HepG2 (cell line): Measurements from ENCODE around the gene TNP2. TPM values are rescaled to one million over a fixed set of nuclear protein-coding genes. Genes with fewer than 3 reads are reported as not detected.

Source experiments
- GPN1 ChIP-seq: sonication (generic); formaldehyde crosslinking; IDR thresholded peaks from 2 replicates; pipeline ENCODE4 v1.5.1; 2020; ENCODE audit warnings: missing genetic modification reagents, borderline replicate concordance
- IKZF4 ChIP-seq: sonication (generic); formaldehyde crosslinking; IDR thresholded peaks from 2 replicates; pipeline ENCODE4 v1.5.1; 2020; ENCODE audit warnings: borderline replicate concordance, mild to moderate bottlenecking, low read depth, missing genetic modification reagents; ENCODE audit errors: not compliant biosample characterization
- LCORL ChIP-seq, 2 experiments: fragments of 450-650 bp in 1 of 2; sonication (generic) in 1 of 2; formaldehyde crosslinking in 1 of 2; IDR thresholded peaks; 2 replicates each; pipeline versions ENCODE4 v1.5.0 to v1.6.1; 2017 to 2020; ENCODE audit warnings: antibody characterized with exemption in 1 of 2, missing genetic modification reagents in 1 of 2
- SMC3 ChIP-seq: IDR thresholded peaks from 2 replicates; pipeline ENCODE4 v1.6.1; 2011; ENCODE audit warnings: low read length, improper control_type of control experiment
- SP2 ChIP-seq: sonication (generic); formaldehyde crosslinking; IDR thresholded peaks from 2 replicates; pipeline ENCODE4 v1.5.1; 2020; ENCODE audit warnings: mild to moderate bottlenecking, missing genetic modification reagents
- ZFP41 ChIP-seq: sonication (generic); formaldehyde crosslinking; IDR thresholded peaks from 2 replicates; pipeline ENCODE4 v1.4.0; 2020; ENCODE audit warnings: mild to moderate bottlenecking, missing genetic modification reagents, borderline replicate concordance
- ZNF10 ChIP-seq: sonication (generic); formaldehyde crosslinking; IDR thresholded peaks from 2 replicates; pipeline ENCODE4 v1.4.0; 2020; ENCODE audit warnings: mild to moderate bottlenecking, low read depth, missing genetic modification reagents, borderline replicate concordance
- ZNF24 ChIP-seq: fragments of 450-650 bp; IDR thresholded peaks from 2 replicates; pipeline ENCODE4 v1.6.1; 2017; ENCODE audit warnings: antibody characterized with exemption, mild to moderate bottlenecking
- ZNF484 ChIP-seq: sonication (generic); formaldehyde crosslinking; IDR thresholded peaks from 2 replicates; pipeline ENCODE4 v1.5.1; 2020; ENCODE audit warnings: mild to moderate bottlenecking, low read depth, missing genetic modification reagents, borderline replicate concordance
- ZNF543 ChIP-seq: sonication (generic); formaldehyde crosslinking; IDR thresholded peaks from 2 replicates; pipeline ENCODE4 v1.4.0; 2020; ENCODE audit warnings: mild to moderate bottlenecking, missing genetic modification reagents
- ZNF557 ChIP-seq: sonication (generic); formaldehyde crosslinking; IDR thresholded peaks from 2 replicates; pipeline ENCODE4 v1.4.0; 2020; ENCODE audit warnings: missing genetic modification reagents
- polyA plus RNA-seq, 8 experiments: library from polyadenylated mRNA; depleted of rRNA in 3 of 8; stranded (reverse) in 7 of 8; unstranded in 1 of 8; fragments of >200 nt; fragmentation: Illumina TruSeq in 4 of 8; extraction: Trizol in 4 of 8; gene quantifications; 2 replicates each; pipeline versions ENCODE4 v1.2.1 to v1.2.3, GENCODE V29; 2011 to 2016; ENCODE audit warnings: low read depth in 4 of 8, missing spikeins in 1 of 8, mixed read lengths in 1 of 8; ENCODE audit not compliant: insufficient read depth in 1 of 8
- total RNA-seq, 5 experiments: library from RNA; depleted of rRNA; stranded (reverse); fragments of >200 nt; fragmentation: Illumina TruSeq; extraction: Trizol; gene quantifications; 2 replicates each; pipeline ENCODE4 v1.2.3, GENCODE V29; 2016; ENCODE audit warnings: low read depth in 1 of 5
- TF ChIP-seq, protein P1 (sequence below): IDR thresholded peaks from 2 replicates; pipeline ENCODE4 v1.4.0; 2020; ENCODE audit warnings: mild to moderate bottlenecking, missing genetic modification reagents
- TF ChIP-seq, protein P2 (sequence below): sonication (generic); formaldehyde crosslinking; IDR thresholded peaks from 2 replicates; pipeline ENCODE4 v1.4.0; 2020; ENCODE audit warnings: missing genetic modification reagents, mild to moderate bottlenecking, borderline replicate concordance
- TF ChIP-seq, protein P3 (sequence below): IDR thresholded peaks from 2 replicates; pipeline ENCODE4 v1.6.1; 2016; ENCODE audit warnings: missing genetic modification reagents, missing compliant biosample characterization
- TF ChIP-seq, protein P4 (sequence below): sonication (generic); formaldehyde crosslinking; IDR thresholded peaks from 2 replicates; pipeline ENCODE4 v1.8.1; 2023; ENCODE audit warnings: mild to moderate bottlenecking, missing genetic modification reagents
- TF ChIP-seq, protein P5 (sequence below): IDR thresholded peaks from 2 replicates; pipeline ENCODE4 v1.6.1; 2012; ENCODE audit warnings: low read length, improper control_type of control experiment

TNP2 gene
- total and polyA plus RNA-seq, 2 of the 13 experiments (the other 11 are each of a cell fraction or from before 2014, with no cell fraction given), result not detected

DNA sequence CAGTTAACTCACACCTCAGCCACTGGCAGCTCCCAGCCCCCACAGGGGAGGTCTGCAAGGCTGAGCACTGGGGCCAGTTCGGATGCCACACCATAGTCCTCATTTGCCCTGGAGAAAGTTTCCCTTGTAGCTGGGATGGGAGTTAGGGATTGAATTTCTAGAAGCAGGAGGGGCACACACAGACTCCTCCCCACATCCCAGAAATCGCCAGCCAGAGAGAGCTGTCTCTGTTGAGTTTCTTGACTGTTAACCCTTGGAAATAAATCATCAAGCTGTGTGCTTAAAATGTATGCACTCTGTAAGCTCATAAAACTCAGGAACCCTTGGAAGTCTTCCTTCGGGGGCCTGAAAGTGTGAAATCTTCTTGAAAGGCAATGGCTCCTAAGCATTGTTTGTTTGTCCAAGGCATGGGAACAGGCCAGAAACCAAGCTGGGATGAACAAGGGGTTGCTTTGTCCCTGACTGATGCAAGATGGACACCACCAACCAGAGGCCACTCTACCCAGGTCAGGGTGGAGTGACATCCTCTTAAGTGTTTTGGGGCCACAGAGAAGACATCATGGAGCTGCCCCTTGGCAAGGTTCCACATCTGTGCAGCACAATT lies 4.7 kb upstream of the TNP2 start (continued):
- TF ChIP-seq, protein P1, sequence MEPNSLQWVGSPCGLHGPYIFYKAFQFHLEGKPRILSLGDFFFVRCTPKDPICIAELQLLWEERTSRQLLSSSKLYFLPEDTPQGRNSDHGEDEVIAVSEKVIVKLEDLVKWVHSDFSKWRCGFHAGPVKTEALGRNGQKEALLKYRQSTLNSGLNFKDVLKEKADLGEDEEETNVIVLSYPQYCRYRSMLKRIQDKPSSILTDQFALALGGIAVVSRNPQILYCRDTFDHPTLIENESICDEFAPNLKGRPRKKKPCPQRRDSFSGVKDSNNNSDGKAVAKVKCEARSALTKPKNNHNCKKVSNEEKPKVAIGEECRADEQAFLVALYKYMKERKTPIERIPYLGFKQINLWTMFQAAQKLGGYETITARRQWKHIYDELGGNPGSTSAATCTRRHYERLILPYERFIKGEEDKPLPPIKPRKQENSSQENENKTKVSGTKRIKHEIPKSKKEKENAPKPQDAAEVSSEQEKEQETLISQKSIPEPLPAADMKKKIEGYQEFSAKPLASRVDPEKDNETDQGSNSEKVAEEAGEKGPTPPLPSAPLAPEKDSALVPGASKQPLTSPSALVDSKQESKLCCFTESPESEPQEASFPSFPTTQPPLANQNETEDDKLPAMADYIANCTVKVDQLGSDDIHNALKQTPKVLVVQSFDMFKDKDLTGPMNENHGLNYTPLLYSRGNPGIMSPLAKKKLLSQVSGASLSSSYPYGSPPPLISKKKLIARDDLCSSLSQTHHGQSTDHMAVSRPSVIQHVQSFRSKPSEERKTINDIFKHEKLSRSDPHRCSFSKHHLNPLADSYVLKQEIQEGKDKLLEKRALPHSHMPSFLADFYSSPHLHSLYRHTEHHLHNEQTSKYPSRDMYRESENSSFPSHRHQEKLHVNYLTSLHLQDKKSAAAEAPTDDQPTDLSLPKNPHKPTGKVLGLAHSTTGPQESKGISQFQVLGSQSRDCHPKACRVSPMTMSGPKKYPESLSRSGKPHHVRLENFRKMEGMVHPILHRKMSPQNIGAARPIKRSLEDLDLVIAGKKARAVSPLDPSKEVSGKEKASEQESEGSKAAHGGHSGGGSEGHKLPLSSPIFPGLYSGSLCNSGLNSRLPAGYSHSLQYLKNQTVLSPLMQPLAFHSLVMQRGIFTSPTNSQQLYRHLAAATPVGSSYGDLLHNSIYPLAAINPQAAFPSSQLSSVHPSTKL, result peak; percentile 49; the same call in 1 of the 2 replicates
- TF ChIP-seq SMC3, result no peak
- TF ChIP-seq ZFP41, result no peak
- TF ChIP-seq GPN1 (CRISPR knock-in tag), result no peak
- TF ChIP-seq, protein P2, sequence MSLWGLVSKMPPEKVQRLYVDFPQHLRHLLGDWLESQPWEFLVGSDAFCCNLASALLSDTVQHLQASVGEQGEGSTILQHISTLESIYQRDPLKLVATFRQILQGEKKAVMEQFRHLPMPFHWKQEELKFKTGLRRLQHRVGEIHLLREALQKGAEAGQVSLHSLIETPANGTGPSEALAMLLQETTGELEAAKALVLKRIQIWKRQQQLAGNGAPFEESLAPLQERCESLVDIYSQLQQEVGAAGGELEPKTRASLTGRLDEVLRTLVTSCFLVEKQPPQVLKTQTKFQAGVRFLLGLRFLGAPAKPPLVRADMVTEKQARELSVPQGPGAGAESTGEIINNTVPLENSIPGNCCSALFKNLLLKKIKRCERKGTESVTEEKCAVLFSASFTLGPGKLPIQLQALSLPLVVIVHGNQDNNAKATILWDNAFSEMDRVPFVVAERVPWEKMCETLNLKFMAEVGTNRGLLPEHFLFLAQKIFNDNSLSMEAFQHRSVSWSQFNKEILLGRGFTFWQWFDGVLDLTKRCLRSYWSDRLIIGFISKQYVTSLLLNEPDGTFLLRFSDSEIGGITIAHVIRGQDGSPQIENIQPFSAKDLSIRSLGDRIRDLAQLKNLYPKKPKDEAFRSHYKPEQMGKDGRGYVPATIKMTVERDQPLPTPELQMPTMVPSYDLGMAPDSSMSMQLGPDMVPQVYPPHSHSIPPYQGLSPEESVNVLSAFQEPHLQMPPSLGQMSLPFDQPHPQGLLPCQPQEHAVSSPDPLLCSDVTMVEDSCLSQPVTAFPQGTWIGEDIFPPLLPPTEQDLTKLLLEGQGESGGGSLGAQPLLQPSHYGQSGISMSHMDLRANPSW, result no peak
- TF ChIP-seq IKZF4 (CRISPR knock-in tag), result no peak
- no peak for TF ChIP-seq ZNF484
- no peak for TF ChIP-seq ZNF24
- TF ChIP-seq, protein P3, sequence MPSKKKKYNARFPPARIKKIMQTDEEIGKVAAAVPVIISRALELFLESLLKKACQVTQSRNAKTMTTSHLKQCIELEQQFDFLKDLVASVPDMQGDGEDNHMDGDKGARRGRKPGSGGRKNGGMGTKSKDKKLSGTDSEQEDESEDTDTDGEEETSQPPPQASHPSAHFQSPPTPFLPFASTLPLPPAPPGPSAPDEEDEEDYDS (CRISPR knock-in tag), result no peak
- TF ChIP-seq ZNF557, result no peak
- TF ChIP-seq LCORL (IDR thresholded peaks at IDR 0.05), result no peak
- peak; percentile 57; the same call in 1 of the 2 replicates for TF ChIP-seq LCORL (CRISPR knock-in tag; IDR thresholded peaks at IDR 0.05)
- TF ChIP-seq ZNF543 (CRISPR knock-in tag), result no peak
- no peak for TF ChIP-seq SP2 (CRISPR knock-in tag)
- TF ChIP-seq, protein P4, sequence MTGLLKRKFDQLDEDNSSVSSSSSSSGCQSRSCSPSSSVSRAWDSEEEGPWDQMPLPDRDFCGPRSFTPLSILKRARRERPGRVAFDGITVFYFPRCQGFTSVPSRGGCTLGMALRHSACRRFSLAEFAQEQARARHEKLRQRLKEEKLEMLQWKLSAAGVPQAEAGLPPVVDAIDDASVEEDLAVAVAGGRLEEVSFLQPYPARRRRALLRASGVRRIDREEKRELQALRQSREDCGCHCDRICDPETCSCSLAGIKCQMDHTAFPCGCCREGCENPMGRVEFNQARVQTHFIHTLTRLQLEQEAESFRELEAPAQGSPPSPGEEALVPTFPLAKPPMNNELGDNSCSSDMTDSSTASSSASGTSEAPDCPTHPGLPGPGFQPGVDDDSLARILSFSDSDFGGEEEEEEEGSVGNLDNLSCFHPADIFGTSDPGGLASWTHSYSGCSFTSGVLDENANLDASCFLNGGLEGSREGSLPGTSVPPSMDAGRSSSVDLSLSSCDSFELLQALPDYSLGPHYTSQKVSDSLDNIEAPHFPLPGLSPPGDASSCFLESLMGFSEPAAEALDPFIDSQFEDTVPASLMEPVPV (CRISPR knock-in tag), result no peak
- TF ChIP-seq, protein P5, sequence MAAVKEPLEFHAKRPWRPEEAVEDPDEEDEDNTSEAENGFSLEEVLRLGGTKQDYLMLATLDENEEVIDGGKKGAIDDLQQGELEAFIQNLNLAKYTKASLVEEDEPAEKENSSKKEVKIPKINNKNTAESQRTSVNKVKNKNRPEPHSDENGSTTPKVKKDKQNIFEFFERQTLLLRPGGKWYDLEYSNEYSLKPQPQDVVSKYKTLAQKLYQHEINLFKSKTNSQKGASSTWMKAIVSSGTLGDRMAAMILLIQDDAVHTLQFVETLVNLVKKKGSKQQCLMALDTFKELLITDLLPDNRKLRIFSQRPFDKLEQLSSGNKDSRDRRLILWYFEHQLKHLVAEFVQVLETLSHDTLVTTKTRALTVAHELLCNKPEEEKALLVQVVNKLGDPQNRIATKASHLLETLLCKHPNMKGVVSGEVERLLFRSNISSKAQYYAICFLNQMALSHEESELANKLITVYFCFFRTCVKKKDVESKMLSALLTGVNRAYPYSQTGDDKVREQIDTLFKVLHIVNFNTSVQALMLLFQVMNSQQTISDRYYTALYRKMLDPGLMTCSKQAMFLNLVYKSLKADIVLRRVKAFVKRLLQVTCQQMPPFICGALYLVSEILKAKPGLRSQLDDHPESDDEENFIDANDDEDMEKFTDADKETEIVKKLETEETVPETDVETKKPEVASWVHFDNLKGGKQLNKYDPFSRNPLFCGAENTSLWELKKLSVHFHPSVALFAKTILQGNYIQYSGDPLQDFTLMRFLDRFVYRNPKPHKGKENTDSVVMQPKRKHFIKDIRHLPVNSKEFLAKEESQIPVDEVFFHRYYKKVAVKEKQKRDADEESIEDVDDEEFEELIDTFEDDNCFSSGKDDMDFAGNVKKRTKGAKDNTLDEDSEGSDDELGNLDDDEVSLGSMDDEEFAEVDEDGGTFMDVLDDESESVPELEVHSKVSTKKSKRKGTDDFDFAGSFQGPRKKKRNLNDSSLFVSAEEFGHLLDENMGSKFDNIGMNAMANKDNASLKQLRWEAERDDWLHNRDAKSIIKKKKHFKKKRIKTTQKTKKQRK, result no peak
- TF ChIP-seq ZNF10 (CRISPR knock-in tag), result no peak
